ENCODE data around the gene C14orf119.
"Not testable (repeated sequence)": the region's sequence is repeated elsewhere in the genome, so short reads cannot be mapped to it uniquely, and the experiment has no call there.

Gene C14orf119

DNA sequence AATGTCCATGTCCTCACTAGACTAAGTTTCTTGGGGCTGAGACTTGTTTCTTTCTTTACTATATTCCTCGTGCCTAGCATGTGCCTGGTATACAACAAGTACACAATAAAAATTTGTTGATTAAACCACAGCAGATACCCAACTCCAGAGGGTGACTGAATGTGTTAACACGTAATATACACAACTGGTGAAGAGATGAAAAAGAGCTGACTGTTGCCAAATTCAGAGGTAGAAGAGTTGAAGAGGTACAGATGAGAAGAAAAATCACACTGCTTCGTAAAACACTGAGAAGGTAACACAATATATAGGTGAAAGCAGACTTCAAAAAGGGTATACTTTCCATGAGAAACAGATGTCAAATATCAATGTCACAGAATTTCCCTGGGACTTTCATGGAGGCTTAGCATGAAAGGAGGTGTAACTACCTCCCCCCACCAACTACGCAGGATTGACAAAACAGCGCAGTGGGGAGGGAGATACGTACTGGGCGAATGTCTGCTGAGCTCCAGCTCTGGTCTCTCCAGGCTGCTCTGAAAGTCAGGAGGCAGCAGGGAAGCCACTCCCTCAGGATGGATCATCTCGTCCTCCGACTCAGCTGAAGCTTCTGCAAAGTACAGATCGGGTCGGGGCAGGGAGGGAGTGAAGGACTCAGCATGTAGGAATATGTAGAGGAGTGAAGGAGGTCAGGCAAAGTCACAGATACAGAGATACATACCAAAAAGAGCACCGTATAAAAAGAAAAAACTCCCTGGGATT, 5.6 kb upstream of the C14orf119 start:
- DNase-seq (ENCODE audit: low read depth): no peak

GRCh38 chr14:23090254-23090636, 5.1 kb upstream of the C14orf119 start:
- DNase-seq (ENCODE audit: low read depth): no peak

GRCh38 chr14:23091294-23092225, 3.7 kb upstream of the C14orf119 start:
- no peak for DNase-seq (ENCODE audit: low read depth)

DNA sequence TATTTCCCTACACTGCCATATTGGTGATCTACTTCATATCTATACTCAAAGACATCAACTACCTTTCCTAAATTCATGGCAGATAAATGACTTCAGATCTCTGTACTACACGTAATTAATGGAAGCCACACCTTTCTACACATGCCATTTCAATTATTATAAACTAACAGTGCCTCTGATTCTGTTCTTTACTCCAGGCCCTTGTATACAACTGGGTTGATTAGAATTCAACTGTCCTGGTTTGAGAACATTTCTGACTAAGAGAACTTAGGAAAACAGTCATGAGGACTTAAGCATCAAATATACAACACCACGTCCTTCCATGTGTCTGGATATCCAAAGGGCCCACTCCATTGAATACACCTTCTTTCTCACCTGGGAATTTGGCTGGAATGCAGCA, 2.2 kb upstream of the C14orf119 start:
- no peak for DNase-seq (ENCODE audit: low read depth)

DNA sequence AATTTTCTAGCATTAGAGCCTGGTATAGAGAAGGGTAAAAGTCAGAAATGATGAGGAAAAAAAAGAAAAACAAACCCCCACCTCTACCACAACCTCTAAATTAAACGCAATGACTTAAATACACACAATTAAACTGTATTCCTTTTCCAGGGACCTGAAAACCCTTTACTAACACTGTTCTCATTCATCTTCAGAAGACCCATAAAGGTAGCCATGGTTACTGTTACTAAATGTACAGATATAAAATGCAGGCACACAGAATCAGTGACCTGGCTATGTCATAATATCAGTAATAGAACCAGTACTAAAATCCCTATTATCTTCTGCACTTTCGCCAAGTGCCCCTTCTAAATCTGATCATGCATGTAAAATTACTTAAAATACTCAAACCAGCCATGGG, 1.8 kb upstream of the C14orf119 start:
- no peak for DNase-seq (ENCODE audit: low read depth)

- no peak for DNase-seq (ENCODE audit: low read depth)
Observed at GRCh38 chr14:23093991-23094665, 1.2 kb upstream of the C14orf119 start.

DNA sequence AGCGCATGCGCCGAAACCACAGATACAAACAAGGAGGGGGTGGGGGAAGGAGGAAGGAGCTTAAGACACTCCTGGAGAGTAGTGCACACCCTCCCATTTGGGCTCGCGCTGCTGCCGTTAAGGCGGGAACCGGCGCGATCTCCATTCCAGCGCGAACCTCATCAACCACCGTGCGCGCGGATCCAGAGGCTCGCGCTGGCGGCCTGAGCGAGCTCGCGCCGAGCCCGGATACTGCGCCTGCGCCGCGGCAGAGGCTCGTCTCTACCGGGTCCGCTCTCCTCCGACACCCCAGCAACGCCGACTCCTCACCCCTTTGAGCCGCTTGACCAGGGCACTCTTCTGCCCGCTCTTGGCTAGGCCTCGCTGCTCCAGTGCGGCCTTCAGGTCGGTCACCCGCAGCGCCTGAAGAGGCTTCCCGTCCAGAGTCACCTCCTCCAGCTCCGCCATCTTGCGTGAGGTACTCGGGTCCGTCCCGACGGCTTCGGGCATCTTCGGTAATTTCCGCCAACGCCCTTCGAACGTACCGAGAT, 574 bp upstream of the C14orf119 start, which contains the start of gene ACIN1:
Gene ACIN1, minus strand, starts transcription at position 471 of the 530 bp plus-strand sequence. Its CDS starts 24 bp downstream, at position 447.
- DNase-seq (ENCODE audit: low read depth): peak; percentile 87

DNA sequence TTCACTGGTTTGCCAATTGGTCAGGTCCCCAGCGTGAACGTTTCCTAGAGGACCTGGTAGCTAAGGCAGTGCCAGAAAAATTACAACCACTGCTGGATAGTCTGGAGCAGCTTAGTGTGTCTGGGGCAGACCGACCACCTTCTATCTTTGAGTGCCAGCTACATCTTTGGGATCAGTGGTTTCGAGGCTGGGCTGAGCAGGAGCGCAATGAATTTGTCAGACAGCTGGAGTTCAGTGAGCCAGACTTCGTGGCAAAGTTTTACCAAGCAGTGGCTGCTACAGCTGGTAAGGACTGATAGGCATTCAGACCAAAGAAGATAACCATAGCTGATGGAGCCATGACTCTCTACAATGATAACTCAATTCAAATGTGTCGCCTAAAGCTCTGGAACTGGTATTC, 2.5 kb downstream of the C14orf119 start:
- DNase-seq (ENCODE audit: low read depth): no peak

DNA sequence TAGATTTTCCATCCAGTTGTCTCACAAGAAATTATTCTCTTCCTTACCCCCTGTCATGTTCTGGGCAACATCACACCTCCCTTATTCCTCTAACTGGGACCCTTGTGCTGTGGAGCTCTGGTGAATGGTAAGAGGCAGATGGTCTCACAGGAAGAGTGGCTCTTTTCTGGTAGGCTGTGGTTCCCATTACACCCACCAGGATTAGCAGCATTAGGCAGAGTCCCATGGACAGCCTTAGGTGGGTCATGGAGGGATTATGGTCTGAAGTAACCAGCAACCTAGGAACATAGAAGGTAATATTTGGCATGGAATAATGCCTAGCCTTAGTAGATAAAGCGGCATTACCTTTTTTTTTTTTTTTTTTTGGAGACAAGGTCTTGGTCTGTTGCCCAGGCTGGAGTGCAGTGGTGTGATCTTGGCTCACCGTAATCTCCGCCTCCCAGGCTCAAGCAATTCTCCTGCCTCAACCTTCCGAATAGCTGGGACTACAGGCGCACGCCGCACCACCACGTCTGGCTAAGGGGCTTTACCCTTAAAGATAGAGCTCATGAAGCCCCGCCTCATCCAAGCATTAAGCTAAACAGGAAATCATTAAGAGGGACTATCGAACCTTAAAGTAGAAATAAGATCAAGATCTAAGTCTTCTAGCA, 4.0 kb downstream of the C14orf119 start:
- DNase-seq (ENCODE audit: low read depth): no peak

DNA sequence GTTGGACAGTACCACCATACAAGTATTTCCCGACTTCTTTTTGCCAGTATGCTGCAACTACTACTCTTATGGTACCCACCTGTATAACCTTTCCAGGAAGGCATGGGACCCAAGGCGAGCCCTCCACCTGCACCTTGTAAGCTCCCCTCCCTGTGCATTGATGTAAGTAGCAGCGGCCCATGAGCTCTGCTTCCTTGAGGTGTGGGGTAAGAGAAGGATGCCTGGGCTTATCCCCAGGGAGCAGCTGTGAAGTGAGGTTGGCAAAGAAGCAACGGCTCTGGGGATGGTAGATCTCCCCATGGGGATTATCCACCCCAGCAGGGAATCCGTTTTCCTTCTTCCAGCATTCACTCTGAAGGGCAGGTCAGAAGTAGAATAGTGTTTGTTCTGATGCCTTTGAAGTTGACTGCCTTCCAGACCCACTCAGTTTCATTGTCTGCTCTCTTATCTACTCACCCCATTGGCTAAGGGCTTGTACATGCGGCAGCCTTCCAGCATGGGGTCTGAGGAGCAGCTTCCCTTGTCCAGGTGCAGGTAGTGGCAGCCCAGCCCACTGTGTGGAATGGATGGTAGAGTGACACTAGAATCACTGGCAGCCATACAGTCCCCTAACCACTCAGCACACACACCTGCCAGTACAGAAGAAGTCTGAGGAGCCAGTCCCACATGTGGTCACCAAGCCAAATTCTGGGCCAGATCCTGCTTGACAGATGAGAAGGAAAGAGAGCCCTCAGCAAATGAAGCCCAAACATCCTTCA, 6.1 kb downstream of the C14orf119 start:
- DNase-seq (ENCODE audit: low read depth): no peak

- no peak for DNase-seq (ENCODE audit: low read depth)
Observed at GRCh38 chr14:23101986-23102625, 6.8 kb downstream of the C14orf119 start.

DNA sequence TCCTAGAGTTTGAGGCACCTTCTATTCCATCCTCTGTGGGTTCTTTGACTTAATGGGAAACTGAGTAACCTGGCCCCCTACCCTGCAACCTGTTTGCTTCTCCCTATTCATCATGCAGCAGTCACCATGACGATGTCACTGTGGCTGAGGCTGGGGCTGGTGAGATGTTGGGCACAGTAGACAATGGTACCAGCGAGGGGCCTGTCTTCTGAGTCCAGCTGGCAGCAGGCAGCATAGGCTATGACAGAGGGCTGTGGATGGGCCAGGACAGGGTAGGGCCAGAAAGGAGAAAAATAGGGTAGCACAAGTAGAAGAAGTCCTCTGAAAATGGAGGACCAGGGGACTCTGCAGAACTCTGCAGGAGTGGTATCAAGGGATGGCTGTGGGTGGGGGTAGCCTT, 7.5 kb downstream of the C14orf119 start:
- DNase-seq (ENCODE audit: low read depth): no peak

- DNase-seq (ENCODE audit: low read depth): no peak
Observed at GRCh38 chr14:23103581-23103980, 8.3 kb downstream of the C14orf119 start.

- DNase-seq (ENCODE audit: low read depth): no peak
Observed at GRCh38 chr14:23104070-23104590, 8.8 kb downstream of the C14orf119 start.

DNA sequence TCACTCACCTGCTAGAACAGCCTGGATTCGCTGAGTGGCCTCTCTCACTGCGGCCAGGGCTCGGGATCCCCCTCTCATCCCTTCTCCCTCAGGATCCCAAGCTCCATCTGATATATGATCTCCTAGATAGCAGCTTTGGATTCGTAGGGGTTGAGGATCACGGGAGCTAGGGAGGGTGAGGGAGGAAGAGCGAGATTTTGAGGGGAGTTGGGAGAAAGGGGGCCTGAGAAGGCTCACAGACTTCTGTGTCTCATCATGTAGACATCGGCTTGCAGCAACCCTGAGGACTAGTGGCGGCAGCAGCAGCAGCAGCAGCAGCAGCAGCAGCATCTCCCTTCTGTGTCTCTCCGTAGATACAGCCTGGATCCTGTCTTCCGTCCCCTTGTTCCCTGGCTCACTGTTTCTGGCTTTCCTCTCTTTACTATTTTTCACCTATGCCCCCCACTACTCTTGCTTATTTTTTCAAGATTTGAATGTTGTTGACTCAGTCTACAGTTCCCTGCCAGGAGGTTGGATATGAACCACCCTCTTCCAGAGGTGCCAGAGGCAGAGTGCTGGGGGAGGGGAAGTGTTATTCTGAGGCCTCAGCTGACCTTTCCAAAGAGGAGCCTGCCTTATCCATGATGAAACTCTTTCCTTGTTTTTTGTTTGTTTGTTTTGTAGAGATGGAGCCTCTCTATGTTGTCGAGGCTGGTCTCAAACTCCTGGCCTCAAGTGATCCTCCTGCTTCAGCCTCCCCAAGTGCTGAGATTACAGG, 9.5 kb downstream of the C14orf119 start, which contains the start of gene CIROP:
Gene CIROP, minus strand, starts transcription at position 399 of the 757 bp plus-strand sequence. Its CDS starts 69 bp downstream, at position 330.
- no peak for DNase-seq (ENCODE audit: low read depth)

DNA sequence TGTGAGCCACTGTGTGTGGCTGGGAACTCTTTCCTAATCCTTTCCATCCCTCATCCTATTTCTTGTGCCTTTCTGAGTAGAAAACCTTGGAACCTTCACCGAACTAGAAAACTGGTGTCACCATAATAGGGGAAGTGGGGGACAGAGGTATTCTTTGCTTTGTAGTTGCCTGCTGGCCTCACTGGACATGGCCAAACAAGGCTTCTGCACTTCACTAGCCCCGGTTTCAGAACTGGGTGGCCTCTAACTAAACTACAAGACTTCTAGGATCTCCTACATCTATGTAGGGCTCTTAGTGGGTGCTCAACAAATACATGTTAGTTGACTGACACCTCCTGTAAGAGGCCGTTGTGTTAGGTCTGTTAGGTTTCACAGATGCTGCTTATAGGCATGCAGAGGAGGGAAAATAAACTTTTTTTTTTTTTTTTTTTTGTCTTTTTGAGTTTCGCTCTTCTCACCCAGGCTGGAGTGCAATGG, 10.1 kb downstream of the C14orf119 start:
- DNase-seq (ENCODE audit: low read depth): no peak

DNA sequence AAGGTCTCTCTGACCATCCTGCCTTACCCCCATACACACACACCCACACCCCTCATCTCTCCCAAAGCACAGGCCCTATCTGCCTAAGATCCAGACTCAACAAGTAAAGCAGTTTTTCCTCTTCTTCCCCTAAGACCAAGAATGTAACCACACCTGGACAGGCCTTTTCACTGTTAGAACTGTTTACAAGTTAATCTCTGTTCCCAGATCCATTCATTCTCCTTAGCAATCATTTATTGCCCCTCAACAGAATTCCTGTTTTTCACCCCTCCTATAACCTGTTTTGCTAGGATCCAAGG, 11.4 kb downstream of the C14orf119 start:
- no peak for DNase-seq (ENCODE audit: low read depth)

GRCh38 chr14:23107620-23108019, 12.3 kb downstream of the C14orf119 start:
- DNase-seq (ENCODE audit: low read depth): not testable (repeated sequence)

- DNase-seq (ENCODE audit: low read depth): not testable (repeated sequence)
Observed at GRCh38 chr14:23108169-23108568, 12.9 kb downstream of the C14orf119 start.

Data from iris pigment epithelial cell (primary cell).